Measurements from ENCODE around the gene NDC1. TPM values are rescaled to one million over a fixed set of nuclear protein-coding genes. Genes with fewer than 3 reads are reported as not detected.

NDC1 gene
- total and polyA plus RNA-seq, 2 donors (not counting 3 experiments of a cell fraction or from before 2014, with no cell fraction given) = 23.2 to 29.2 TPM

GRCh38 chr1:53735681-53736080, 102.4 kb downstream of the NDC1 start:
- TF ChIP-seq, protein P1, sequence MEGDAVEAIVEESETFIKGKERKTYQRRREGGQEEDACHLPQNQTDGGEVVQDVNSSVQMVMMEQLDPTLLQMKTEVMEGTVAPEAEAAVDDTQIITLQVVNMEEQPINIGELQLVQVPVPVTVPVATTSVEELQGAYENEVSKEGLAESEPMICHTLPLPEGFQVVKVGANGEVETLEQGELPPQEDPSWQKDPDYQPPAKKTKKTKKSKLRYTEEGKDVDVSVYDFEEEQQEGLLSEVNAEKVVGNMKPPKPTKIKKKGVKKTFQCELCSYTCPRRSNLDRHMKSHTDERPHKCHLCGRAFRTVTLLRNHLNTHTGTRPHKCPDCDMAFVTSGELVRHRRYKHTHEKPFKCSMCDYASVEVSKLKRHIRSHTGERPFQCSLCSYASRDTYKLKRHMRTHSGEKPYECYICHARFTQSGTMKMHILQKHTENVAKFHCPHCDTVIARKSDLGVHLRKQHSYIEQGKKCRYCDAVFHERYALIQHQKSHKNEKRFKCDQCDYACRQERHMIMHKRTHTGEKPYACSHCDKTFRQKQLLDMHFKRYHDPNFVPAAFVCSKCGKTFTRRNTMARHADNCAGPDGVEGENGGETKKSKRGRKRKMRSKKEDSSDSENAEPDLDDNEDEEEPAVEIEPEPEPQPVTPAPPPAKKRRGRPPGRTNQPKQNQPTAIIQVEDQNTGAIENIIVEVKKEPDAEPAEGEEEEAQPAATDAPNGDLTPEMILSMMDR (IDR thresholded peaks at IDR 0.05; ENCODE audit: extremely low read depth in 1 of 2, insufficient read depth in 1 of 2, low read depth in 1 of 2, low read length in 2 of 2) = no peak
- Histone ChIP-seq H3K27ac (ENCODE audit: insufficient read depth, low read depth, low read length) (no peak overlapping the region), H3K79me2 (ENCODE audit: control insufficient read depth, insufficient read depth, low read length) (no peaks in the 10 kb centered on the region), H3K9me1 (replicated peaks; ENCODE audit: control insufficient read depth, extremely low read depth, insufficient read depth, low read length) (no peaks in the 10 kb centered on the region), H3K9me3 (replicated peaks; ENCODE audit: control insufficient read depth, insufficient read depth, low read length) (no peaks in the 10 kb centered on the region), H3K36me3 (ENCODE audit: control insufficient read depth in 2 of 2, extremely low read depth in 1 of 2, insufficient read depth in 2 of 2, low read length in 2 of 2) (no peaks in the 10 kb centered on the region), H3K4me3 (replicated peaks in 1 of 3; ENCODE audit: insufficient read depth in 1 of 3, low read depth in 1 of 3, low read length in 3 of 3) (no peak overlapping the region), H3K9ac (replicated peaks; ENCODE audit: extremely low read depth, insufficient read depth, low read length) (no peak overlapping the region), H4K20me1 (replicated peaks; ENCODE audit: control insufficient read depth, extremely low read depth, insufficient read depth, low read length) (no peaks in the 10 kb centered on the region), H3K4me2 (ENCODE audit: insufficient read depth, low read length) (no peak overlapping the region), H2AFZ (ENCODE audit: low read depth, low read length) (no peak overlapping the region), H3K27me3 (ENCODE audit: control insufficient read depth in 2 of 2, insufficient read depth in 2 of 2, low read length in 2 of 2) (peaks cover 44 to 66% of the 10 kb centered on the region in 2 experiments), H3K4me1 (ENCODE audit: control insufficient read depth, extremely low read depth, insufficient read depth, low read length) (peaks cover 11% of the 10 kb centered on the region)
- FAIRE-seq (no peak), DNase-seq (ENCODE audit: low read depth, low spot score) (no peak)
- POLR2A ChIA-PET = no interaction called here
- BruUV-seq (replicated peaks) = no TSS peak
- CTCF ChIA-PET = interaction anchor here (1.1 to 3.7 kb wide), 6 partner anchors 8 to 21 kb away, joined by 3 to 13 read pairs (median 4); no protein-coding TSS in a partner anchor
- intact Hi-C loops (cut with micrococcal nuclease) = no loop called here
- dilution Hi-C loops (cut with MboI; ENCODE audit: extremely low pct_ligation_motif_present, low sequenced_read_pairs) = no loop called here

GRCh38 chr1:53735261-53735660, 102.8 kb downstream of the NDC1 start:
- ChIA-PET CTCF (interaction anchor here (1.1 to 3.7 kb wide), 4 partner anchors 8 to 20 kb away, joined by 3 to 13 read pairs (median 7); no protein-coding TSS in a partner anchor), POLR2A (no interaction called here)
- Histone ChIP-seq H3K4me3 (replicated peaks in 1 of 3; ENCODE audit: insufficient read depth in 1 of 3, low read depth in 1 of 3, low read length in 3 of 3) (no peak overlapping the region), H3K4me1 (ENCODE audit: control insufficient read depth, extremely low read depth, insufficient read depth, low read length) (peaks cover 11% of the 10 kb centered on the region), H3K79me2 (ENCODE audit: control insufficient read depth, insufficient read depth, low read length) (no peaks in the 10 kb centered on the region), H3K9me1 (replicated peaks; ENCODE audit: control insufficient read depth, extremely low read depth, insufficient read depth, low read length) (no peaks in the 10 kb centered on the region), H3K9ac (replicated peaks; ENCODE audit: extremely low read depth, insufficient read depth, low read length) (no peak overlapping the region), H3K27ac (ENCODE audit: insufficient read depth, low read depth, low read length) (no peak overlapping the region), H2AFZ (ENCODE audit: low read depth, low read length) (no peak overlapping the region), H4K20me1 (replicated peaks; ENCODE audit: control insufficient read depth, extremely low read depth, insufficient read depth, low read length) (no peaks in the 10 kb centered on the region), H3K27me3 (ENCODE audit: control insufficient read depth in 2 of 2, insufficient read depth in 2 of 2, low read length in 2 of 2) (peaks cover 46 to 67% of the 10 kb centered on the region in 2 experiments), H3K9me3 (replicated peaks; ENCODE audit: control insufficient read depth, insufficient read depth, low read length) (no peaks in the 10 kb centered on the region), H3K4me2 (ENCODE audit: insufficient read depth, low read length) (no peak overlapping the region), H3K36me3 (ENCODE audit: control insufficient read depth in 2 of 2, extremely low read depth in 1 of 2, insufficient read depth in 2 of 2, low read length in 2 of 2) (no peaks in the 10 kb centered on the region)
- FAIRE-seq (no peak), DNase-seq (ENCODE audit: low read depth, low spot score) (no peak)
- no peak for TF ChIP-seq POLR2AphosphoS5 (IDR thresholded peaks at IDR 0.05; ENCODE audit: insufficient read depth, low read depth, low read length)
- no peak for TF ChIP-seq MYC (IDR thresholded peaks at IDR 0.05; ENCODE audit: low read depth, low read length)
- TF ChIP-seq JUN (IDR thresholded peaks at IDR 0.05; ENCODE audit: borderline replicate concordance, insufficient read depth, insufficient read length, low read depth) = no peak
- TF ChIP-seq POLR2A (IDR thresholded peaks at IDR 0.05; ENCODE audit: low read depth, low read length) = no peak
- no peak for TF ChIP-seq MAX (IDR thresholded peaks at IDR 0.05; ENCODE audit: insufficient read depth, insufficient read length)
- TF ChIP-seq EZH2 (IDR thresholded peaks at IDR 0.05; ENCODE audit: borderline replicate concordance, low read depth, low read length, severe bottlenecking) = no peak
- TF ChIP-seq, protein P1 (IDR thresholded peaks at IDR 0.05; ENCODE audit: extremely low read depth in 1 of 2, insufficient read depth in 1 of 2, low read depth in 1 of 2, low read length in 2 of 2) = no peak
- no peak for TF ChIP-seq FOS (IDR thresholded peaks at IDR 0.05; ENCODE audit: borderline replicate concordance, insufficient read depth, low read length)
- TF ChIP-seq GATA2 (IDR thresholded peaks at IDR 0.05; ENCODE audit: insufficient read depth, insufficient read length, low read depth, low read length) = no peak
- intact Hi-C loops (cut with micrococcal nuclease) = no loop called here
- BruUV-seq (replicated peaks) = no TSS peak
- dilution Hi-C loops (cut with MboI; ENCODE audit: extremely low pct_ligation_motif_present, low sequenced_read_pairs) = no loop called here

All from endothelial cell of umbilical vein (primary cell).